Upper lobe of left lung (tissue), 6 donors: ENCODE data around the gene MPV17L2. TPM values are rescaled to one million over a fixed set of nuclear protein-coding genes. Genes with fewer than 3 reads are reported as not detected.

Experiments
- ATAC-seq, 2 donors: fragments of 200-7000 bp; cut with Tn5 transposase; one replicate each; pipeline ENCODE4 v1.9.1; 2022; ENCODE audit warnings: mild to moderate bottlenecking in 2 of 2, moderate library complexity in 2 of 2; ENCODE audit not compliant: low FRiP score in 2 of 2
- DNase-seq, 2 donors: peaks; one replicate each; pipeline ENCODE4 v3.0.0-alpha.2; 2019 to 2020
- H3K27ac ChIP-seq, 4 donors: fragments of 200-600 bp; sonication (generic); one replicate each; pipeline ENCODE4 v1.5.1; 2016 to 2019
- H3K27me3 ChIP-seq, 4 donors: fragments of 200-600 bp; sonication (generic); one replicate each; pipeline ENCODE4 v1.5.1; 2017 to 2019
- H3K36me3 ChIP-seq, 4 donors: fragments of 200-600 bp; sonication (generic); one replicate each; pipeline ENCODE4 v1.5.1; 2016 to 2019
- H3K4me1 ChIP-seq, 4 donors: fragments of 200-600 bp; sonication (generic); one replicate each; pipeline ENCODE4 v1.5.1; 2018 to 2019
- H3K4me3 ChIP-seq, 4 donors: fragments of 200-600 bp; sonication (generic); one replicate each; pipeline ENCODE4 v1.5.1; 2017 to 2019; ENCODE audit warnings: mild to moderate bottlenecking in 2 of 4, moderate library complexity in 1 of 4
- H3K9me3 ChIP-seq, 4 donors: fragments of 200-600 bp; sonication (generic); one replicate each; pipeline ENCODE4 v1.5.1; 2018 to 2019
- CTCF ChIP-seq, 6 experiments: fragments of 450-650 bp in 4 of 6; fragments of 200-600 bp in 2 of 6; sonication (generic) in 2 of 6; IDR thresholded peaks; one replicate each; pipeline ENCODE4 v1.5.1; 2016 to 2019; ENCODE audit warnings: antibody characterized with exemption in 6 of 6
- EP300 ChIP-seq, 4 donors: sonication (generic); formaldehyde crosslinking; IDR thresholded peaks; one replicate each; pipeline ENCODE4 v1.5.1; 2017; ENCODE audit warnings: antibody characterized with exemption in 4 of 4, control low read depth in 2 of 4
- POLR2A ChIP-seq, 4 donors: fragments of 450-650 bp; IDR thresholded peaks; one replicate each; pipeline ENCODE4 v1.5.1; 2016 to 2017; ENCODE audit warnings: antibody characterized with exemption in 4 of 4, mild to moderate bottlenecking in 2 of 4
- POLR2AphosphoS5 ChIP-seq, 2 donors: sonication (generic); formaldehyde crosslinking; IDR thresholded peaks; one replicate each; pipeline ENCODE4 v1.5.1; 2017; ENCODE audit warnings: antibody characterized with exemption in 2 of 2
- WGBS, 2 donors: methylation state at CpG; one replicate each; pipeline ENCODE4 v1.1.5; 2017 to 2018; 5-methylcytosine and 5-hydroxymethylcytosine counted together
- total RNA-seq, 6 donors: library from RNA; depleted of rRNA in 4 of 6; stranded (reverse); fragments of >200 nt in 4 of 6; gene quantifications; one replicate each; pipeline versions ENCODE4 v1.1.0 to v1.2.1, GENCODE V29; 2016 to 2021
- donor health status: DM: no; HTN: no; CAD: no; lungs with moderate emphysema.
- donor health status: DM: no; HTN: yes; CAD: no; lungs with severe emphysema.

MPV17L2 gene
- total RNA-seq, 6 donors from 2014 or later: 10.7 to 18.8 (median 13.3) TPM

- Histone ChIP-seq H3K27ac (no peak overlapping the region), H3K9me3 (no peaks in the 10 kb centered on the region), H3K4me1 (no peaks in the 10 kb centered on the region), H3K27me3 (no peaks in the 10 kb centered on the region), H3K4me3 (no peak overlapping the region), H3K36me3 (no peaks in the 10 kb centered on the region)
- WGBS, 2 donors: 75 to 81% methylated on average over 6 of the region's 6 CpGs
- TF ChIP-seq EP300 (IDR thresholded peaks at IDR 0.05): no peak
- TF ChIP-seq POLR2AphosphoS5 (IDR thresholded peaks at IDR 0.05): no peak
- TF ChIP-seq CTCF (IDR thresholded peaks at IDR 0.05): no peak
- TF ChIP-seq POLR2A (IDR thresholded peaks at IDR 0.05): no peak
- ATAC-seq (no peak), DNase-seq (no peak)
Observed at GRCh38 chr19:18185538-18185937, 7.5 kb upstream of the MPV17L2 start.

GRCh38 chr19:18190278-18190677 lies 2.7 kb upstream of the MPV17L2 start:
- no peaks in the 10 kb centered on the region for H3K27me3 ChIP-seq
- no peak overlapping the region for H3K27ac ChIP-seq
- no peak overlapping the region for H3K4me3 ChIP-seq
- no peaks in the 10 kb centered on the region for H3K36me3 ChIP-seq
- no peaks in the 10 kb centered on the region for H3K9me3 ChIP-seq
- no peak for ATAC-seq
- no peak for TF ChIP-seq EP300 (IDR thresholded peaks at IDR 0.05)
- TF ChIP-seq POLR2A (IDR thresholded peaks at IDR 0.05): no peak
- no peak for DNase-seq
- peaks cover 13 to 26% (median 20%) of the 10 kb centered on the region in 4 donors for H3K4me1 ChIP-seq
- 91 to 98% methylated on average over 4 of the region's 4 CpGs for WGBS, 2 donors

GRCh38 chr19:18191640-18192062 lies 1.4 kb upstream of the MPV17L2 start:
- Histone ChIP-seq H3K4me3 (peak overlapping the region in 3 of 4 donors; percentile 62 to 95 (median 82)), H3K27me3 (no peaks in the 10 kb centered on the region), H3K27ac (peak overlapping the region; percentile 86 to 96 (median 92)), H3K4me1 (peaks cover 13 to 27% (median 20%) of the 10 kb centered on the region in 4 donors), H3K9me3 (no peaks in the 10 kb centered on the region), H3K36me3 (peaks cover 0 to 11% (median 8%) of the 10 kb centered on the region in 4 donors)
- DNase-seq (no peak), ATAC-seq (no peak)
- WGBS, 2 donors: 61 to 70% methylated on average over 5 of the region's 5 CpGs
- TF ChIP-seq EP300 (IDR thresholded peaks at IDR 0.05) (no peak), POLR2A (IDR thresholded peaks at IDR 0.05) (no peak), CTCF (IDR thresholded peaks at IDR 0.05) (no peak), POLR2AphosphoS5 (IDR thresholded peaks at IDR 0.05) (no peak)

- TF ChIP-seq CTCF (IDR thresholded peaks at IDR 0.05) (peak in 2 of 6 experiments; percentile 5 to 32), POLR2AphosphoS5 (IDR thresholded peaks at IDR 0.05) (no peak), EP300 (IDR thresholded peaks at IDR 0.05) (no peak), POLR2A (IDR thresholded peaks at IDR 0.05) (no peak)
- H3K4me1 ChIP-seq: peaks cover 13 to 27% (median 20%) of the 10 kb centered on the region in 4 donors
- no peaks in the 10 kb centered on the region for H3K27me3 ChIP-seq
- H3K27ac ChIP-seq: peak overlapping the region; percentile 81 to 89 (median 85)
- H3K36me3 ChIP-seq: peaks cover 0 to 24% (median 14%) of the 10 kb centered on the region in 4 donors
- DNase-seq (peak in 1 of 2 donors; percentile 46), ATAC-seq (no peak)
- H3K4me3 ChIP-seq: peak overlapping the region; percentile 62 to 95 (median 84)
- 7 to 13% methylated on average over 19 to 26 of the region's 46 CpGs for WGBS, 2 donors
- H3K9me3 ChIP-seq: no peaks in the 10 kb centered on the region
Observed at GRCh38 chr19:18193388-18194180, 566 bp downstream of the MPV17L2 start.

- peak overlapping the region in 1 of 4 donors; percentile 89 for H3K27ac ChIP-seq
Observed at GRCh38 chr19:18194181-18194530, 1.1 kb downstream of the MPV17L2 start.

More at GRCh38 chr19:18194181-18194530, 1.1 kb downstream of the MPV17L2 start:
- no peak for TF ChIP-seq EP300 (IDR thresholded peaks at IDR 0.05)
- TF ChIP-seq POLR2AphosphoS5 (IDR thresholded peaks at IDR 0.05): no peak
- TF ChIP-seq POLR2A (IDR thresholded peaks at IDR 0.05): no peak
- TF ChIP-seq CTCF (IDR thresholded peaks at IDR 0.05): no peak
- H3K4me3 ChIP-seq: peak overlapping the region in 3 of 4 donors; percentile 82 to 95 (median 86)
- DNase-seq (no peak), ATAC-seq (no peak)
- peaks cover 0 to 28% (median 16%) of the 10 kb centered on the region in 4 donors for H3K36me3 ChIP-seq
- no peaks in the 10 kb centered on the region for H3K27me3 ChIP-seq
- H3K4me1 ChIP-seq: peaks cover 13 to 27% (median 20%) of the 10 kb centered on the region in 4 donors
- H3K9me3 ChIP-seq: no peaks in the 10 kb centered on the region
- WGBS, 2 donors: 51 to 60% methylated on average over 12 of the region's 12 CpGs
